ENCODE data around the gene CRKL.

Gene CRKL

GRCh38 chr22:20998411-20999336 is 81.5 kb downstream of the CRKL start:
- no peak for FAIRE-seq

- no peak for FAIRE-seq
Measured at GRCh38 chr22:20999350-21000206, 82.4 kb downstream of the CRKL start.

- FAIRE-seq = no peak
Measured at GRCh38 chr22:21000207-21000986, 83.2 kb downstream of the CRKL start.

- no peak for FAIRE-seq
Measured at GRCh38 chr22:21000987-21001600, 83.9 kb downstream of the CRKL start.

- FAIRE-seq = no peak
Measured at GRCh38 chr22:21001601-21002325, 84.6 kb downstream of the CRKL start, which contains the start of gene THAP7. Gene THAP7, minus strand, starts transcription at chr22:21002118. Its CDS starts 207 bp downstream, at chr22:21001911.

Measured in TTC549 (cell line).